NCI-H2171 treated with DMSO at 0.1 percent for 48 hours (cell line): ENCODE measurements around the gene SH3RF3.
A peak's percentile ranks its signal among the peaks of the same experiment; 100 is the strongest.

Experiments used
- DNase-seq: peaks from one replicate; lab custom pipeline; 2025; lab: John Stamatoyannopoulos, UW

SH3RF3 gene

GRCh38 chr2:109454765-109455394 lies 325.9 kb downstream of the SH3RF3 start:
- DNase-seq: no peak

- no peak for DNase-seq
Observed at GRCh38 chr2:109455731-109456691, 327.0 kb downstream of the SH3RF3 start.

GRCh38 chr2:109456776-109457175 lies 327.8 kb downstream of the SH3RF3 start:
- DNase-seq: no peak

GRCh38 chr2:109457366-109457765 lies 328.4 kb downstream of the SH3RF3 start:
- DNase-seq: peak; percentile 17

- DNase-seq: peak; percentile 42
Observed at GRCh38 chr2:109457794-109458193, 328.8 kb downstream of the SH3RF3 start.

- DNase-seq: no peak
Observed at GRCh38 chr2:109458512-109458911, 329.5 kb downstream of the SH3RF3 start.

- DNase-seq: no peak
Observed at GRCh38 chr2:109459485-109459884, 330.5 kb downstream of the SH3RF3 start.

GRCh38 chr2:109460553-109461324 lies 331.7 kb downstream of the SH3RF3 start:
- DNase-seq: no peak

GRCh38 chr2:109463236-109463635 lies 334.2 kb downstream of the SH3RF3 start:
- no peak for DNase-seq

- no peak for DNase-seq
Observed at GRCh38 chr2:109463891-109464290, 334.9 kb downstream of the SH3RF3 start.

GRCh38 chr2:109466674-109467575 lies 337.9 kb downstream of the SH3RF3 start:
- peak; percentile 32 for DNase-seq

GRCh38 chr2:109467701-109468100 lies 338.7 kb downstream of the SH3RF3 start:
- DNase-seq: no peak

GRCh38 chr2:109468893-109469292 lies 339.9 kb downstream of the SH3RF3 start:
- no peak for DNase-seq

GRCh38 chr2:109471658-109472057 lies 342.7 kb downstream of the SH3RF3 start:
- DNase-seq: no peak

GRCh38 chr2:109472331-109472959 lies 343.4 kb downstream of the SH3RF3 start:
- DNase-seq: peak; percentile 59

- peak; percentile 74 for DNase-seq
Observed at GRCh38 chr2:109472974-109473373, 344.0 kb downstream of the SH3RF3 start.

GRCh38 chr2:109473616-109474318 lies 344.8 kb downstream of the SH3RF3 start:
- peak; percentile 71 for DNase-seq

GRCh38 chr2:109474319-109474825 lies 345.4 kb downstream of the SH3RF3 start:
- DNase-seq: no peak

GRCh38 chr2:109475531-109476210 lies 346.7 kb downstream of the SH3RF3 start:
- no peak for DNase-seq
